GM19372 (cell line): ENCODE data around the gene PDK2.

Experiments used
- ATAC-seq: cut with Tn5 transposase; IDR thresholded peaks from one replicate; pipeline ENCODE4 v1.9.1; 2021; ENCODE audit warnings: mild to moderate bottlenecking, low read depth, moderate library complexity; ENCODE audit not compliant: unreplicated experiment

The PDK2 gene

GRCh38 chr17:50133028-50133768 lies 38.0 kb downstream of the PDK2 start:
- no peak for ATAC-seq

DNA sequence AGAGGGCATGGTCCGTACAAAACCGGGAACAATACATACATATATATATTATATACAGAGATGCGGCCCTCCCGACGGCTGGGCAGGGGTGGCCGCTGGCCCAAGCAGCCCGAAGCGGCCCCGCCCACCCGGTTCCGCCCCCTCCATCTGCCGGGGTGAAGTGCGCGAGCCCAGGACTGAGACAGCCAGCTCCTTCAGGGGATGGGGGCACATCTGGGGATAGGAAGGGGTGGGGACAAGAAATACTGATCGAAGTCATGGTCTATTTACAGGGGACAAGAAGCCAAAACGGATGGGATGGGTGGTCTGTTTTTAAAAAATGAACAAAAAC lies 38.6 kb downstream of the PDK2 start:
- no peak for ATAC-seq

GRCh38 chr17:50134206-50135110 lies 39.3 kb downstream of the PDK2 start:
- ATAC-seq, result no peak

- no peak for ATAC-seq
Observed at GRCh38 chr17:50135316-50136095, 40.4 kb downstream of the PDK2 start.

GRCh38 chr17:50136096-50136687 lies 41.0 kb downstream of the PDK2 start:
- no peak for ATAC-seq

DNA sequence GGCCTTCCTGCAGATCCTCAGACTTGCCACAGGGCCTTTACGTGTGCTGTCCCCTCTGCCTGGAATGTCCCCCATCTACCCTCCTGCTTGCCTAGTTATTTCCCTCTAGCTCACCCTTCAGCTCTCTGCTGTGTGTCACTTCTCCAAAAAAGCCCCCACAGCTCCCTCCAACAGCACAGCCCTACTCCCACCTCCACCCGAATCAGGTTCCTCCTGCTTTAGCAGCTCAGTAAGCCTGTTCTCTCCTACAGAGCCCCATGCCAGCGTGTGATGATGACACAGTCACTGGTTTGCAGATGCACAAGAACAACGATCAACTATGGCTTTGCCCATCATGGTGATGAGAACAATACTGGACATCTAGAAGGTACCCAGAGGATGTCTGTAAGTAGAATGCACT lies 41.9 kb downstream of the PDK2 start:
- no peak for ATAC-seq

- no peak for ATAC-seq
Observed at GRCh38 chr17:50139185-50139783, 44.1 kb downstream of the PDK2 start.

GRCh38 chr17:50139950-50140885 lies 45.1 kb downstream of the PDK2 start:
- no peak for ATAC-seq

- ATAC-seq, result no peak
Observed at GRCh38 chr17:50141026-50141744, 46.0 kb downstream of the PDK2 start.

GRCh38 chr17:50141745-50142110 lies 46.6 kb downstream of the PDK2 start:
- ATAC-seq, result no peak

- no peak for ATAC-seq
Observed at GRCh38 chr17:50143461-50144176, 48.5 kb downstream of the PDK2 start.

DNA sequence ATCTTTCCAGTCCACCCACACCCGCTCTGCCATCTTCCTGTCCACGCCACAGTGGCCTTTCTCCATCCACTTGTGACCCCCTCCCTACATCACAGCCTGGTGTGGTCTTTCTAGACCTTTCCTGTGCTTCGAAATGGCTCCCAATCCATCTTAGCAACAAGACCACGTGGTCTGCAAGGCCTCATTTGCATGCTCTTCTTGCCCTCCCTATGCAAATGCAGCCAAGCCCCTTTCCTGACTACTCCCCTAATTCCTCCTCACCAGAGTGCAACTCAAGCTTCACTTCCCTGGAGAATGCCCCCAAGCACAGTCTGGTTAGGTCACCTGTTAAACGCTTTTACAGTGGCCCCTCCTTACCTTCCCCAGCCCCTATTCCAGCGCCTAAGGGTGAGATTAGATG lies 49.2 kb downstream of the PDK2 start:
- no peak for ATAC-seq

GRCh38 chr17:50144845-50145531 lies 49.8 kb downstream of the PDK2 start:
- no peak for ATAC-seq

GRCh38 chr17:50145532-50146229 lies 50.5 kb downstream of the PDK2 start:
- ATAC-seq, result no peak

DNA sequence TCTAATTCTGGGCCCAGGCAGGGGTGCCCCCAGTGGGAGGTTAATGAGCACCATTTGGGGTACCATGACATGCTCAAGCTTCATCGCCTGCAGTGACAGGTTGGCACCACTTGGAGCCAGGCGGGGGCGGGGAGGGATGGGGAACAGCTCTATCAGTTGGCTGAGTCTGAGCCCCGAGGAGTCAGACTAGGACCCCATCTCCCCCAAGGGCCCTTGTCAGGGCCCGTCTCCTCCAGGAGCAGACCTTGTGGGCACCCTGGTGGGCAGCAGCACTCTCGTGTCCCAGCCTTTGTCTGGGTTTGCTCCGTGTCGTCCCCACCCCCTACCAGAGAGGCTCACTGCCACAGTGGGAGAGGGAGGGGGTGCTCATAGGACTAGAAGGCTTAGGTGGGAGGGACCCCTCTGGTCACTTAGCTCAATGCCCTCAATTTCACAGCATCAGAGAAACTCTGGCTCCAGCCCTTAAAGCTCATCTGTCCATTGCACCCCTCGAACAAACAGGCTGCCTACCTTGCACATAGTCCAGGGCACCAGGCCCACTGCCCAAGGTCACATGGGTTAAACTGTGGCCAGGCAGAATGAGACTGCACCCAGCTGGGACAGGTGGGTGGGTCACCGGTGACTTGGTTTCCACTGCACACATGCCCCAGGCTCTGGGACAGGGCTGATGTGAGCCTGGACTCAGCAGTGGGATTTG lies 51.2 kb downstream of the PDK2 start:
- no peak for ATAC-seq

GRCh38 chr17:50146927-50147665 lies 51.9 kb downstream of the PDK2 start:
- no peak for ATAC-seq
